ES-I3 (cell line): Measurements from ENCODE around the gene RPL15.

Source experiments
- H3K36me3 ChIP-seq: 2 replicates; pipeline ENCODE4 v1.6.1; 2013; ENCODE audit warnings: mild to moderate bottlenecking, low read length, control low read depth, moderate library complexity; ENCODE audit not compliant: insufficient read depth
- H3K4me1 ChIP-seq: 2 replicates; pipeline ENCODE4 v1.6.1; 2013; ENCODE audit warnings: mild to moderate bottlenecking, control low read depth, low read length; ENCODE audit not compliant: insufficient read depth
- H3K9ac ChIP-seq: 2 replicates; pipeline ENCODE4 v1.6.1; 2013; ENCODE audit warnings: low read depth, mild to moderate bottlenecking, low read length, moderate library complexity
- H3K9me3 ChIP-seq: 2 replicates; pipeline ENCODE4 v1.6.1; 2013; ENCODE audit warnings: mild to moderate bottlenecking, low read length, moderate library complexity; ENCODE audit not compliant: control insufficient read depth, insufficient read depth

The RPL15 gene

GRCh38 chr3:23928524-23928923 lies 11.6 kb downstream of the RPL15 start:
- Histone ChIP-seq H3K36me3 (no peaks in the 10 kb centered on the region), H3K9me3 (no peaks in the 10 kb centered on the region), H3K9ac (no peak overlapping the region), H3K4me1 (0 out of 2 replicates have a peak, but pooled peaks cover 5% of the 10 kb centered on the region)

- H3K9ac ChIP-seq: no peak overlapping the region
- no peaks in the 10 kb centered on the region for H3K36me3 ChIP-seq
- H3K4me1 ChIP-seq: no peaks in the 10 kb centered on the region
- H3K9me3 ChIP-seq: no peaks in the 10 kb centered on the region
These were observed 14.7 kb downstream of the RPL15 start for GRCh38 chr3:23931597-23931996.

- no peaks in the 10 kb centered on the region for H3K9me3 ChIP-seq
- no peak overlapping the region for H3K9ac ChIP-seq
- no peaks in the 10 kb centered on the region for H3K36me3 ChIP-seq
- no peaks in the 10 kb centered on the region for H3K4me1 ChIP-seq
These were observed 15.6 kb downstream of the RPL15 start for GRCh38 chr3:23932571-23932970.

GRCh38 chr3:23934253-23934652 lies 17.3 kb downstream of the RPL15 start:
- Histone ChIP-seq H3K9me3 (no peaks in the 10 kb centered on the region), H3K9ac (no peak overlapping the region), H3K4me1 (no peaks in the 10 kb centered on the region), H3K36me3 (no peaks in the 10 kb centered on the region)

- H3K4me1 ChIP-seq: no peaks in the 10 kb centered on the region
- H3K9me3 ChIP-seq: no peaks in the 10 kb centered on the region
- no peak overlapping the region for H3K9ac ChIP-seq
- no peaks in the 10 kb centered on the region for H3K36me3 ChIP-seq
These were observed 20.4 kb downstream of the RPL15 start for GRCh38 chr3:23937296-23937695.

GRCh38 chr3:23938688-23939087 lies 21.8 kb downstream of the RPL15 start:
- no peaks in the 10 kb centered on the region for H3K36me3 ChIP-seq
- no peak overlapping the region for H3K9ac ChIP-seq
- peaks cover 3% of the 10 kb centered on the region; the same call in 1 of the 2 replicates for H3K4me1 ChIP-seq
- H3K9me3 ChIP-seq: no peaks in the 10 kb centered on the region

- no peaks in the 10 kb centered on the region for H3K9me3 ChIP-seq
- H3K4me1 ChIP-seq: peaks cover 8% of the 10 kb centered on the region; the same call in 1 of the 2 replicates
- no peak overlapping the region for H3K9ac ChIP-seq
- H3K36me3 ChIP-seq: no peaks in the 10 kb centered on the region
These were observed 23.8 kb downstream of the RPL15 start for GRCh38 chr3:23940775-23941174.

GRCh38 chr3:23941440-23941839 lies 24.5 kb downstream of the RPL15 start:
- Histone ChIP-seq H3K36me3 (no peaks in the 10 kb centered on the region), H3K9ac (no peak overlapping the region)

GRCh38 chr3:23942546-23942945 lies 25.6 kb downstream of the RPL15 start:
- no peaks in the 10 kb centered on the region for H3K9me3 ChIP-seq
- H3K9ac ChIP-seq: no peak overlapping the region
- peaks cover 13% of the 10 kb centered on the region for H3K4me1 ChIP-seq
- H3K36me3 ChIP-seq: no peaks in the 10 kb centered on the region

More at GRCh38 chr3:23941440-23941839, 24.5 kb downstream of the RPL15 start:
- Histone ChIP-seq H3K9me3 (no peaks in the 10 kb centered on the region), H3K4me1 (peaks cover 8% of the 10 kb centered on the region; the same call in 1 of the 2 replicates)

GRCh38 chr3:23944007-23944783 lies 27.3 kb downstream of the RPL15 start:
- peak overlapping the region; percentile 68 for H3K9ac ChIP-seq

GRCh38 chr3:23944861-23945662 lies 28.1 kb downstream of the RPL15 start, which contains the start of gene NR1D2:
Gene NR1D2, plus strand, starts transcription at chr3:23945286. Its CDS starts 293 bp downstream, at chr3:23945579.
- peaks cover 19% of the 10 kb centered on the region for H3K4me1 ChIP-seq
- H3K36me3 ChIP-seq: no peaks in the 10 kb centered on the region

More at GRCh38 chr3:23944007-23944783, 27.3 kb downstream of the RPL15 start:
- no peaks in the 10 kb centered on the region for H3K36me3 ChIP-seq
- no peaks in the 10 kb centered on the region for H3K9me3 ChIP-seq
- H3K4me1 ChIP-seq: peaks cover 19% of the 10 kb centered on the region

GRCh38 chr3:23945663-23945912 lies 28.7 kb downstream of the RPL15 start:
- Histone ChIP-seq H3K4me1 (peaks cover 19% of the 10 kb centered on the region), H3K9ac (peak overlapping the region; percentile 65; the same call in 1 of the 2 replicates), H3K9me3 (no peaks in the 10 kb centered on the region), H3K36me3 (no peaks in the 10 kb centered on the region)

More at GRCh38 chr3:23944861-23945662, 28.1 kb downstream of the RPL15 start, which contains the start of gene NR1D2:
- peak within 1 kb of the TSS; percentile 77 for H3K9ac ChIP-seq
- no peaks in the 10 kb centered on the region for H3K9me3 ChIP-seq

- H3K9ac ChIP-seq: peak overlapping the region; percentile 72
- H3K4me1 ChIP-seq: peaks cover 19% of the 10 kb centered on the region
- H3K9me3 ChIP-seq: no peaks in the 10 kb centered on the region
- no peaks in the 10 kb centered on the region for H3K36me3 ChIP-seq
These were observed 29.2 kb downstream of the RPL15 start for GRCh38 chr3:23945913-23946687.

GRCh38 chr3:23948761-23949160 lies 31.8 kb downstream of the RPL15 start:
- Histone ChIP-seq H3K36me3 (no peaks in the 10 kb centered on the region), H3K9ac (no peak overlapping the region), H3K9me3 (no peaks in the 10 kb centered on the region), H3K4me1 (peaks cover 16% of the 10 kb centered on the region)
